GM21447 (cell line): ENCODE data around the gene ZNF174.
A peak's percentile ranks its signal among the peaks of the same experiment; 100 is the strongest.

Experiments used
- ATAC-seq: cut with Tn5 transposase; IDR thresholded peaks from one replicate; pipeline ENCODE4 v1.9.1; 2021; ENCODE audit not compliant: unreplicated experiment

The ZNF174 gene

GRCh38 chr16:3400779-3401688 is at the start of gene ZNF174, which contains the start of gene ZSCAN32:
ZNF174 (plus strand) TSS chr16:3401215; CDS start chr16:3402005, 790 bp downstream.
ZSCAN32 (minus strand) TSS chr16:3401004; CDS start chr16:3397557, 3,447 bp downstream.
- ATAC-seq = peak; percentile 97

DNA sequence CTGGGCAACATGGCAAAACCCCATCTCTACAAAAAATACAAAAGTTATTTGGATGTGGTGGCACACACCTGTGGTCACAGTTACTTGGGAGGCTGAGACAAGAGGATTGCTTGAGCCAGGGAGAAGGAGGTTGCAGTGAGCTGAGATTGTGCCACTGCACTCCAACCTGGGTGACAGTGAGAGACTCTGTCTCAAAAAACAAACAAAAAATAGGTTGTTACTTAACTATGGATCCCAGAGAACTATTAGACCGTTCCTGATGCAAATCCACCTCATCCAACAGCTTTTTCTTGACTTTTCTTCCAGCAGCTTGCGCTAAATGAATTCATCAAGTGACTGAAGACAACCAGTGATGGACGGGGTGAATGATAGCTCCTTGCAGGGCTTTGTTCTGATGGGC is 45.4 kb upstream of the ZNF174 start, which contains the start of gene OR2C1:
OR2C1 (plus strand) TSS at position 301 of the 400 bp plus-strand sequence; CDS start at position 353, 52 bp downstream.
- ATAC-seq = no peak

GRCh38 chr16:3356118-3356517 is 44.9 kb upstream of the ZNF174 start:
- no peak for ATAC-seq

GRCh38 chr16:3358871-3359270 is 42.1 kb upstream of the ZNF174 start:
- ATAC-seq = no peak

DNA sequence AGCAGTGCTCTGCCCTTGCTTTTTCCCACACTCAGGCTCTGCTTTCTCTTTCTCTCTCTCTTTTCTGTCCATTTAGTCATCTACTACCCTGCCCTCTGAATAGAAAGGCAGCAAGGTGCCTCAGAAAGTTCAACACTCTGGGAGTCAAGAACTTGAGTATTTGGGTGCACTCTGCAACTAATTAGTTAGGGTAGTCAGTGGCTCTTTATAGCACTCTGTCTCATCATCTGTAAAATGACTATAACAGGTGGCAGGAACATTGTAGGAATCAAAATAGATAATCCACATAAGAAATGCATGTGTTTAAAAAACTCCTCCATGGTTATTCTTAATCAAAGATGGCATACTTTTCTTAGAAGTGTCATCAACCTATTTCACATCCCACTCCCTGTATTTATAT is 38.1 kb upstream of the ZNF174 start:
- no peak for ATAC-seq

GRCh38 chr16:3363793-3364192 is 37.2 kb upstream of the ZNF174 start:
- ATAC-seq = no peak

- peak; percentile 72 for ATAC-seq
Observed at GRCh38 chr16:3364774-3365427, 36.1 kb upstream of the ZNF174 start.

DNA sequence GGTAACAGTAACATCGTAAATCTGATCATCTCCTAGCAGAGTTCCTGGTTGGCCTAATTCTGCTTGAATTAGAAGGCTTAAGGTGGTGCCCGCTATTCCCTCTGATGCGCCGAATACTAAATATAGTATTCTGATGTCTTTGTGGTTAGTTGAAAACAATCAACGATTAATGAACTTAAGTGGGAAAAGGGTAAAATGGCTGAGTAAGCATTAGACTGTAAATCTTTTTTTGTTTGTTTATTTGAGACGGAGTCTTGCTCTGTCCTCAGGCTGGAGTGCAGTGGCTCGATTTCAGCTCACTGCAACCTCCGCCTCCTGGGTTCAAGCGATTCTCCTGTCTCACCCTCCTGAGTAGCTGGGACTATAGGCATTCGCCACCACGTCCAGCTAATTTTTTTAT is 31.9 kb upstream of the ZNF174 start:
- no peak for ATAC-seq

- ATAC-seq = no peak
Observed at GRCh38 chr16:3375680-3376079, 25.3 kb upstream of the ZNF174 start.

DNA sequence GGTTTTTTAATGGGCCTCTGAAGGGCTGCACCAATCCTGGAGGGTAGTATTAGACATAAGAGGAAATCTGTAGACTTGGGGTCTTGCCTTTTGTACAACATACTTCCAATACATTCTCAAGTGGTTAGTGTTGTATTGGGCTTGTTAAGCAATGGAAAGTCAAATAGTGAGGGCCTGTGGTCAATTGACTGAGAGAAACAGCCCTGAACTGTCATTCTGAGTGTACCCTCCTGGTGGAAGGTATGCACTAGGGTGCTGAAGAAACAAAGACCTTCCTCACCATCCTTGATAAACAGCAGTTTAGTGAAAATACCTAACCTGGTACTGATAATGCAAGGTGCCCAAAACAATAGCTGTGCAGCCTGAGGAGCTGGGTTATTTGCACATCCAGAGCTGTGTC is 23.1 kb upstream of the ZNF174 start:
- ATAC-seq = no peak

- no peak for ATAC-seq
Observed at GRCh38 chr16:3383045-3383448, 18.0 kb upstream of the ZNF174 start.

- ATAC-seq = no peak
Observed at GRCh38 chr16:3388325-3388724, 12.7 kb upstream of the ZNF174 start.

- ATAC-seq = no peak
Observed at GRCh38 chr16:3389663-3390338, 11.2 kb upstream of the ZNF174 start.

DNA sequence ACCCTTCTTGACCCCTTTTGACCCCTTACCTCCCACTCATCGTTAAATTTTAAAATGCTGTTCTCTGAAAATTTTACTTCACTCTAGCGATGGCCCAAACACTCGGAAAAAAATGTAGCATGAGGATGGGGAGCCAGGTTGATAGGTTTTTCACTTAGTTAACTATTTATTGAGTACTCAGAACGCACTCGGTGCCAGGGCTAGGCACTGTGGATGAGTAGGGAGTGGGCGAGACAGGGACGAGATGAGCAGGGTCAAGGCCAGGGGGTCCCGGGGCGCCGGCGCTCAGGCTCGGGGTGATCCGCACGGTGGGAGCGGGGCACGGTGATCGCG is 603 bp upstream of the ZNF174 start:
- no peak for ATAC-seq

- ATAC-seq = no peak
Observed at GRCh38 chr16:3401719-3402397, 843 bp downstream of the ZNF174 start.

GRCh38 chr16:3408561-3409197 is 7.7 kb downstream of the ZNF174 start:
- no peak for ATAC-seq

GRCh38 chr16:3413730-3414379 is 12.8 kb downstream of the ZNF174 start:
- ATAC-seq = no peak

DNA sequence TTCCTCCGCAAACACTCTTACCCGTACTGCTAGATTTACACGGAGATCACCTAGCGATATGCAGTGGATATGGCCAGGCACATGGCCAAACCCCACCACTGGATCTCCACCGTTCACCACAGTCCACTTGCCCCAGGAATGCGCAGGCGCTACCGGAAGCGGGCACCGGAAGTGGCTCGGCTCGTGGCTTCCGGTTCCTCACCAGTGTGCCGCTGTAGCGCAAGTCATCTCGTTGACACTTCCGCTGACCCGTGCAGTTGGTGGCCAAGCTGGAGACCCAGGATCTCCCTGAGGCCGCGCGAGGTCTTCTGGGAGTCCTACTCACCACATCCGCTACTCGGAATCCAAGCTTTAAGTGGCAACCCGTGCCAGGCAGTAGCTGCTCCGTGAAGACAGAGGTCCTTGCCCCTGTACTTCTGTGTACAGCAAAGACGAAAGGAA is 30.8 kb downstream of the ZNF174 start:
- ATAC-seq = no peak

DNA sequence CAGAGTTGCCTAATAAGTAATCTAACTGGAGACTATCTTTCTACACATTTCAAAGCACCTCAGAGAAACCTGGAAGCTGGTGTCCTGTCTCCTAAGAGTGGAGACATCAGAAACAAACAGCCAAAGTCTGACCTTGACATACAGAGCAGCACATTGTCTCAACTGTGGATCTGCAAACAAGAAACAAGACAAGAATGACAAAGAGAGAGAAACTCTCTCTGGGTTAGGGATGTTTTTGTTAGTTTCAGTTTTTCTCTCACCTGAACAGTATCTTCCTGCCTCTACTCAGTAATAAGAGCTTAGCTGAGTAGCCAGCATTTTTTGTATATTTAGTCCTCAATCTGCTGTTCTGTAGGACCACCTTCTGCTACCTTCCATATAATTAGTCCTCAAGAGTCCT is 33.4 kb downstream of the ZNF174 start:
- ATAC-seq = no peak

DNA sequence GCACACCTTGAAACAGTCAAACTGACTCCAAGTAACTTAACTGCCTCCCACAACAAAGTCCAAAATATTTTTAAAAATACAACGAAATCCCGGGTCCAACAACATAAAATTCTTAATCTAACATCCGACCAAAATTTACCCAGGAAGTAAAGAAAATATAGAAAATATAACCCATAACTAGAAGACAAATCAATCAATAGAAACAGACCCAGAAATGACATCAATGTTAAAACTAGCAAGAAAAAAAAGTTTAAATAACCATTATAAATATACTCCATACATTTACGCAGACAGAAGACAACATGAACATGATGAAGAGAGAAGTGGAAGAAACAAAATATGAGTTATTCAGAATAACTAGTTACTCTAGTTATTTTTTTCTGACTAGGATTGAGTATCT is 38.6 kb downstream of the ZNF174 start:
- ATAC-seq = no peak
